Left lung (tissue), 10 donors: ENCODE data around the gene CDC42BPA. TPM values are rescaled to one million over a fixed set of nuclear protein-coding genes. Genes with fewer than 3 reads are reported as not detected.

Experiments used
- ATAC-seq: fragments of 200-7000 bp; cut with Tn5 transposase; one replicate; pipeline ENCODE4 v1.9.1; 2020; ENCODE audit warnings: moderate library complexity
- DNase-seq, 4 donors: peaks; one replicate each; pipeline ENCODE4 v3.0.0-alpha.2; 2013 to 2020
- H3K27ac ChIP-seq, 2 donors: fragments of 200-600 bp; sonication (generic) in 1 of 2; one replicate each; pipeline versions ENCODE4 v1.5.0 to v1.8.0; 2020 to 2021
- H3K27me3 ChIP-seq, 2 donors: fragments of 200-600 bp; sonication (generic) in 1 of 2; one replicate each; pipeline versions ENCODE4 v1.5.0 to v1.8.0; 2020 to 2021
- H3K36me3 ChIP-seq, 2 donors: fragments of 200-600 bp; sonication (generic) in 1 of 2; one replicate each; pipeline versions ENCODE4 v1.5.0 to v1.8.0; 2020 to 2021
- H3K4me1 ChIP-seq, 2 donors: fragments of 200-600 bp; one replicate each; pipeline ENCODE4 v1.8.0; 2021
- H3K4me3 ChIP-seq, 2 donors: fragments of 200-600 bp; sonication (generic) in 1 of 2; one replicate each; pipeline versions ENCODE4 v1.5.0 to v1.8.0; 2020 to 2021; ENCODE audit warnings: mild to moderate bottlenecking in 1 of 2
- H3K9me3 ChIP-seq, 2 donors: fragments of 200-600 bp; sonication (generic) in 1 of 2; one replicate each; pipeline versions ENCODE4 v1.5.0 to v1.8.0; 2020 to 2021
- CTCF ChIP-seq, 2 donors: fragments of 200-600 bp; sonication (generic) in 1 of 2; IDR thresholded peaks; one replicate each; pipeline versions ENCODE4 v1.5.0 to v1.8.0; 2021; ENCODE audit warnings: antibody characterized with exemption in 2 of 2
- intact Hi-C, 2 donors: fragments of 100-400 bp; cut with DNase I; formaldehyde crosslinking; loops; one replicate each; pipeline versions ENCODE4 v1.11.2 to v1.14.2; 2022
- polyA plus RNA-seq, 6 donors: library from polyadenylated mRNA; unstranded; fragments of 120-200 nt; gene quantifications; one replicate each; pipeline ENCODE4 v1.2.1, GENCODE V29; 2013; ENCODE audit not compliant: insufficient read length in 6 of 6
- total RNA-seq, 2 donors: library from RNA; stranded (reverse); fragmentation: NEBNext Ultra II Directional; extraction: Animal tissue kit (Norgen Biotek cat#: 25700); gene quantifications; one replicate each; pipeline ENCODE4 v1.2.1, GENCODE V29; 2021
- donor health status: DM: no; HTN: yes; CAD: no.
- donor health status: DM: no; HTN: no; CAD: no.

Gene CDC42BPA
- total and polyA plus RNA-seq, 8 donors: 35.8 to 49.0 (median 43.4) TPM

GRCh38 chr1:227333423-227333822 is 15.1 kb upstream of the CDC42BPA start:
- no peak for ATAC-seq
- Histone ChIP-seq H3K4me1 (no peaks in the 10 kb centered on the region), H3K36me3 (no peaks in the 10 kb centered on the region), H3K4me3 (no peak overlapping the region), H3K27me3 (no peaks in the 10 kb centered on the region), H3K27ac (no peak overlapping the region), H3K9me3 (peaks cover 0 to 9% of the 10 kb centered on the region in 2 donors)
- no peak for TF ChIP-seq CTCF (IDR thresholded peaks at IDR 0.05)
- DNase-seq: no peak
- intact Hi-C loops: no loop called here

- no peak overlapping the region for H3K27ac ChIP-seq
- H3K36me3 ChIP-seq: no peaks in the 10 kb centered on the region
- no peak overlapping the region for H3K4me3 ChIP-seq
- no peak for DNase-seq
- intact Hi-C loops: no loop called here
- no peak for ATAC-seq
- H3K27me3 ChIP-seq: no peaks in the 10 kb centered on the region
- TF ChIP-seq CTCF (IDR thresholded peaks at IDR 0.05): no peak
- peaks cover 0 to 9% of the 10 kb centered on the region in 2 donors for H3K9me3 ChIP-seq
- H3K4me1 ChIP-seq: no peaks in the 10 kb centered on the region
Measured at GRCh38 chr1:227330279-227331076, 12.2 kb upstream of the CDC42BPA start.

- no peak for ATAC-seq
- no peak overlapping the region for H3K4me3 ChIP-seq
- H3K9me3 ChIP-seq: peaks cover 0 to 5% of the 10 kb centered on the region in 2 donors
- no peaks in the 10 kb centered on the region for H3K4me1 ChIP-seq
- H3K27ac ChIP-seq: no peak overlapping the region
- H3K27me3 ChIP-seq: no peaks in the 10 kb centered on the region
- no peak for TF ChIP-seq CTCF (IDR thresholded peaks at IDR 0.05)
- H3K36me3 ChIP-seq: no peaks in the 10 kb centered on the region
- no peak for DNase-seq
- intact Hi-C loops: no loop called here
Measured at GRCh38 chr1:227328405-227329019, 10.2 kb upstream of the CDC42BPA start.

- no peak overlapping the region for H3K27ac ChIP-seq
- intact Hi-C loops: no loop called here
- DNase-seq (no peak), ATAC-seq (no peak)
- peaks cover 0 to under 1% of the 10 kb centered on the region in 2 donors for H3K27me3 ChIP-seq
- H3K4me3 ChIP-seq: no peak overlapping the region
- H3K36me3 ChIP-seq: no peaks in the 10 kb centered on the region
- no peak for TF ChIP-seq CTCF (IDR thresholded peaks at IDR 0.05)
- no peaks in the 10 kb centered on the region for H3K4me1 ChIP-seq
- no peaks in the 10 kb centered on the region for H3K9me3 ChIP-seq
Measured at GRCh38 chr1:227325156-227325555, 6.9 kb upstream of the CDC42BPA start.

- H3K27ac ChIP-seq: no peak overlapping the region
- no peaks in the 10 kb centered on the region for H3K9me3 ChIP-seq
- H3K4me1 ChIP-seq: no peaks in the 10 kb centered on the region
- no peak for TF ChIP-seq CTCF (IDR thresholded peaks at IDR 0.05)
- intact Hi-C loops: no loop called here
- DNase-seq: no peak
- H3K36me3 ChIP-seq: no peaks in the 10 kb centered on the region
- H3K4me3 ChIP-seq: no peak overlapping the region
- ATAC-seq: no peak
- H3K27me3 ChIP-seq: peaks cover 0 to 13% of the 10 kb centered on the region in 2 donors
Measured at GRCh38 chr1:227323967-227324268, 5.6 kb upstream of the CDC42BPA start.
